ENCODE results near the gene TPI1.

DNA sequence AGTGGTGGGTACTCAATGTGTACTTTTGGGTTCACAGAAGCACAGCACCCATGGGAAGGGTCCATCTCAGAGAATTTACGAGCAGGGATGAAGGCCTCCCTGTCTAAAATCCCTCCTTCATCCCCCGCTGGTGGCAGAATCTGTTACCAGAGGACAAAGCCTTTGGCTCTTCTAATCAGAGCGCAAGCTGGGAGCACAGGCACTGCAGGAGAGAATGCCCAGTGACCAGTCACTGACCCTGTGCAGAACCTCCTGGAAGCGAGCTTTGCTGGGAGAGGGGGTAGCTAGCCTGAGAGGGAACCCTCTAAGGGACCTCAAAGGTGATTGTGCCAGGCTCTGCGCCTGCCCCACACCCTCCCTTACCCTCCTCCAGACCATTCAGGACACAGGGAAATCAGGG is 47.2 kb upstream of the TPI1 start:
- TF ChIP-seq, protein P1, sequence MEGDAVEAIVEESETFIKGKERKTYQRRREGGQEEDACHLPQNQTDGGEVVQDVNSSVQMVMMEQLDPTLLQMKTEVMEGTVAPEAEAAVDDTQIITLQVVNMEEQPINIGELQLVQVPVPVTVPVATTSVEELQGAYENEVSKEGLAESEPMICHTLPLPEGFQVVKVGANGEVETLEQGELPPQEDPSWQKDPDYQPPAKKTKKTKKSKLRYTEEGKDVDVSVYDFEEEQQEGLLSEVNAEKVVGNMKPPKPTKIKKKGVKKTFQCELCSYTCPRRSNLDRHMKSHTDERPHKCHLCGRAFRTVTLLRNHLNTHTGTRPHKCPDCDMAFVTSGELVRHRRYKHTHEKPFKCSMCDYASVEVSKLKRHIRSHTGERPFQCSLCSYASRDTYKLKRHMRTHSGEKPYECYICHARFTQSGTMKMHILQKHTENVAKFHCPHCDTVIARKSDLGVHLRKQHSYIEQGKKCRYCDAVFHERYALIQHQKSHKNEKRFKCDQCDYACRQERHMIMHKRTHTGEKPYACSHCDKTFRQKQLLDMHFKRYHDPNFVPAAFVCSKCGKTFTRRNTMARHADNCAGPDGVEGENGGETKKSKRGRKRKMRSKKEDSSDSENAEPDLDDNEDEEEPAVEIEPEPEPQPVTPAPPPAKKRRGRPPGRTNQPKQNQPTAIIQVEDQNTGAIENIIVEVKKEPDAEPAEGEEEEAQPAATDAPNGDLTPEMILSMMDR (IDR thresholded peaks at IDR 0.05) = no peak
- TF ChIP-seq POLR2A (IDR thresholded peaks at IDR 0.05; ENCODE audit: low read depth) = no peak

Measured in esophagus muscularis mucosa (tissue), 3 donors.